Adipocyte (in vitro differentiated cells): ENCODE results near the gene PDHX.

Experiments
- DNase-seq: peaks from one replicate; pipeline ENCODE4 v3.0.0-alpha.2; 2015; ENCODE audit warnings: low read depth
- H3K27me3 ChIP-seq: replicated peaks from 2 replicates; pipeline ENCODE4 v1.7.0; 2013; ENCODE audit warnings: mild to moderate bottlenecking, low read length, moderate library complexity; ENCODE audit not compliant: control insufficient read depth, insufficient read depth
- H3K36me3 ChIP-seq: 2 replicates; pipeline ENCODE4 v1.7.0; 2013; ENCODE audit warnings: low read length, mild to moderate bottlenecking, moderate library complexity; ENCODE audit not compliant: control insufficient read depth, insufficient read depth, severe bottlenecking
- H3K4me1 ChIP-seq: 2 replicates; pipeline ENCODE4 v1.7.0; 2013; ENCODE audit warnings: mild to moderate bottlenecking, low read length, moderate library complexity; ENCODE audit not compliant: control insufficient read depth, insufficient read depth
- H3K4me3 ChIP-seq: 2 replicates; pipeline ENCODE4 v1.7.0; 2013; ENCODE audit warnings: mild to moderate bottlenecking, low read length, moderate library complexity
- H3K9ac ChIP-seq: 2 replicates; pipeline ENCODE4 v1.7.0; 2013; ENCODE audit warnings: mild to moderate bottlenecking, low read length, moderate library complexity
- H3K9me3 ChIP-seq: 2 replicates; pipeline ENCODE4 v1.7.0; 2013; ENCODE audit warnings: mild to moderate bottlenecking, low read length, moderate library complexity; ENCODE audit not compliant: control insufficient read depth

PDHX gene

DNA sequence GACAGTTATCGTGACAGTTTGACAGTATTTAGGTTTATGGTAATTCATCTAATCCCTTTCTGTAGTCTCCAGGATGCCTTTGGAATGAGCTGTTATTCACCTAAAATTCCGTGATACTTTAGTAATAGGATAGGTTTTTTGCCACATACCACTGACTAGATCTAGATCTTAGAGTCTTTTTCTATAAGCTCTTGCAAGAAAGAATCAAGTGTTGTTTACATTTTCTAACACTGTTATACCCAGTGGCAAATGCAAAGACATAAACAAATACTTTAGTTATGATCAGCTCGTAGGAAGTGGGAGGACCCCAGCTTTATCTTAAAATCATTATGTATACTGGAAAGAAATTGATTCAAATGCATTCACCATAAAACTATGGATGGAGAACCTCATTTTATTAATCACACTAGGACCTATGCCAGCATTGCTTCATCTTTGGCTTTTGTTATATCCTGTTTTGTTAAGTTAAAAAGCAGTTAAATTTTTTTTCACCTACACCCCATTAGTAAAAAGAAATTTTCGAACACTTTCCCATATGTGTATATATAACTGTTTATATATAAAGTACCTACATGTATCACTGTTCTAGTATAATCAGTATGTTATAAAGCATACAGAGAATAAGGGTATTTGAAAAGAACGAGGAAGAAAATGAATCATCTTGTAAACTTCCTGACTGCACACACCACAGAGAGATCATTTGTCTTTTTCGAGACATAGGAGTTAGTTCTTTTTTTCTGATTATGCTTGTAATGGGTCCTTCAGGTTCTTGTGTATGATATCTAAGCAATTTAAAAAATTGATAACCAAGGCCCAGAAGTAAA is 60.9 kb downstream of the PDHX start:
- Histone ChIP-seq H3K9ac (peak overlapping the region; percentile 68), H3K4me3 (peak overlapping the region; percentile 58), H3K27me3 (no peaks in the 10 kb centered on the region), H3K4me1 (peaks cover 44% of the 10 kb centered on the region), H3K9me3 (no peaks in the 10 kb centered on the region), H3K36me3 (peaks cover 34% of the 10 kb centered on the region)
- DNase-seq: peak; percentile 76

DNA sequence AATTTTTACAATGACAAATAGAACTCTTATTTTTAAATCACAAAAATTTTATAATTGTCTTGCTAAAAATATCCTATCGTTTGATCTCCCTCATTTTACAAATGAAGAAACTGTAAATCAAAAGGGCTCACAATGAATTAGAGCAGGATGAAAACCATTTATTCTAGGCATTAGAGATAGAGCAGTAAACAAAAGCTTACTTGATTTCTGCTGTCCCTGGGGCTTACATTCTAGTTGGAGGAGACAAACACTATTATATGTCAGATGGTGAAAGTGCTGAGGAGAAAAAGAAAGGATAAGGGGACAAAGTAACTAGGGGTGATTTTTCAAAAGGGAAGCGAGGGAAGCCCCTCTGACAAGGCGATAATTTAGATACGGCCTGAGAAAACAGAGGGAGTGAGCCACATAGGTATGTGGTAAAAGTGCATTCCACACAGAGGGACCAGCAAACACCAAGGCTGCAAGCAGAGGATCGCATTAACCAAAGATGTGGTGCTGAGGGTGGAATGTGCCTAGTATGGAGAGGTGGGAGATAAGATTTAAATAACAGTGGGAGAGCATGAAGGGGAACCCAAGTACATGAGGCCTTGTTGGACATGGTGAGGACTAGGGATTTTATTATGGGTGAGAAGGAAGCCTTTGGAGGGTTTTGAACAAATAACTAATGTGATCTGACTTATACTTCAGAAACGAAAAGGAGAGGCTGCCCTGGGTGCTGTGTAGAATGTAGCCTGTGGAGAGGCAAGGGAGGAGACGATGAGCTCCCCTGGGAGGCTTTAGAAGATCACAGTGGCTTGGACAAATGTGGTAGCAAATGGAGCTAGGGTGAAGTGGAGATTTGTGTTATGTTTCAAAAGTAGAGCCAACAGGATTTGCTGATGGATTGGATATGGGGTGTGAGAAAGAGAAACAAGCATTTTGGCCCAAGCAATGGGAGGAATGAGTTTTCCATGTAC is 62.1 kb downstream of the PDHX start:
- no peak for DNase-seq
- no peaks in the 10 kb centered on the region for H3K27me3 ChIP-seq
- no peaks in the 10 kb centered on the region for H3K9me3 ChIP-seq
- H3K9ac ChIP-seq: peak overlapping the region; percentile 68
- peak overlapping the region; percentile 58 for H3K4me3 ChIP-seq
- H3K4me1 ChIP-seq: peaks cover 36% of the 10 kb centered on the region
- H3K36me3 ChIP-seq: peaks cover 29% of the 10 kb centered on the region

DNA sequence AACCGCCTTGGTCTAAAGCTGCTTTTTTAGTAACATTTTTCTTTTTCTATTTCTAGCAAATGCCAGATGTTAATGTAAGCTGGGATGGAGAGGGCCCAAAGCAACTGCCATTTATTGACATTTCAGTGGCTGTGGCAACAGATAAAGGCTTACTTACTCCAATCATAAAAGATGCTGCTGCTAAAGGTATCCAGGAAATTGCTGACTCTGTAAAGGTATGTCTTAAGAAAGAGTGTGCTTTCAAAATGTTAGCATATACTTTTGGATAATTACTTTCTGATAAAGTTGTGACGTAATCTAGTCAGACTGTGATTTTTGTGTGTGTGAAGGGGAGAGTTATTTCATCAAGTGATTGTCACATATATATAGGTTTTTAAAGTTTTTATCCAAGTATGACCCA is 68.1 kb downstream of the PDHX start:
- no peaks in the 10 kb centered on the region for H3K9me3 ChIP-seq
- no peak overlapping the region for H3K9ac ChIP-seq
- DNase-seq: no peak
- H3K4me3 ChIP-seq: no peak overlapping the region
- H3K4me1 ChIP-seq: no peaks in the 10 kb centered on the region
- no peaks in the 10 kb centered on the region for H3K27me3 ChIP-seq
- peaks cover 44% of the 10 kb centered on the region for H3K36me3 ChIP-seq

GRCh38 chr11:34986883-34987520 is 70.6 kb downstream of the PDHX start:
- no peak for DNase-seq
- Histone ChIP-seq H3K4me3 (no peak overlapping the region), H3K9me3 (no peaks in the 10 kb centered on the region), H3K27me3 (no peaks in the 10 kb centered on the region), H3K36me3 (peaks cover 40% of the 10 kb centered on the region), H3K4me1 (no peaks in the 10 kb centered on the region), H3K9ac (no peak overlapping the region)

DNA sequence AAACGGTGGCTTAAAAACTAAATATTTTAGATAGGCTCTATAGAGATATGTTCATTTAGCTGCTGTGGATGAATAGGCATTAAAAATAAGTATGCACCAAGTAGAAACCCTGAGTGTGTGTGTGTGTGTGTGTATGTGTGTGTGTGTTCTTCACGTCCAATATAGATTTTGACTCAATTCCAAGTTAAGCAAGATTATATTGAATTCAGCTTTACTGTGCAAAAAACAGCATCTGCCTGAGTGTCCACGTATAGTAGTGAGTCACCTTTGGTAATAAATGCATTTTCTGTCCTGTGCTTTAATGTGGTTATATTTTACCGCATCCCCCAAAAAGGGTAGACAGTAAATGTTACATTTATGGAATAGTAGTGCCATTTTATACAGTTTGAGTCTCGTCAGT is 71.2 kb downstream of the PDHX start:
- Histone ChIP-seq H3K27me3 (no peaks in the 10 kb centered on the region), H3K36me3 (peaks cover 46% of the 10 kb centered on the region), H3K4me3 (no peak overlapping the region), H3K9me3 (no peaks in the 10 kb centered on the region), H3K4me1 (no peaks in the 10 kb centered on the region), H3K9ac (no peak overlapping the region)
- no peak for DNase-seq

- no peak overlapping the region for H3K9ac ChIP-seq
- H3K36me3 ChIP-seq: peaks cover 48% of the 10 kb centered on the region
- no peaks in the 10 kb centered on the region for H3K4me1 ChIP-seq
- H3K9me3 ChIP-seq: no peaks in the 10 kb centered on the region
- peak; percentile 42 for DNase-seq
- no peak overlapping the region for H3K4me3 ChIP-seq
- no peaks in the 10 kb centered on the region for H3K27me3 ChIP-seq
Measured at GRCh38 chr11:34988294-34989255, 72.2 kb downstream of the PDHX start.

DNA sequence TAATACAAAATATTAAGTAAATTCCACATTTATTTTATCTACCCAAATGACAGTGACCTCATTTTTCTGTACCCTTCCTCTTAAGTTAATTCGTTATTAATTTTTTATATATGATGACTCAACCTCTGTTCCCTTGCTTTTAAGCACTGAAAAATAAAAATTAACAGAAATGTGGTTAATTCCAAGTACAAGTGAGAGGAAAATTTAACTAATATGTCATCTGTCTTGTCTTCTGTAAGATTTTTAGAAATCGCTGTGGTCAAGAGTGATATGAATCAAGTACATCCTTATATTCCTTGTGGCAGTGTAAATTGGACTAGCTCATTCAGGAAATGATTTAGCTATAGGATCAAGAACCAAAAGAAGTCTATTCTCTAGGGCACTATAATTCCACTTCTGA is 74.5 kb downstream of the PDHX start:
- no peak for DNase-seq
- Histone ChIP-seq H3K9me3 (no peaks in the 10 kb centered on the region), H3K27me3 (no peaks in the 10 kb centered on the region), H3K4me3 (no peak overlapping the region), H3K4me1 (no peaks in the 10 kb centered on the region), H3K36me3 (peaks cover 37% of the 10 kb centered on the region), H3K9ac (no peak overlapping the region)

- Histone ChIP-seq H3K4me3 (no peak overlapping the region), H3K4me1 (peaks cover 8% of the 10 kb centered on the region), H3K27me3 (no peaks in the 10 kb centered on the region), H3K36me3 (peaks cover 23% of the 10 kb centered on the region), H3K9ac (no peak overlapping the region), H3K9me3 (no peaks in the 10 kb centered on the region)
- DNase-seq: no peak
Measured at GRCh38 chr11:34994854-34995253, 78.4 kb downstream of the PDHX start.

GRCh38 chr11:34996958-34997357 is 80.5 kb downstream of the PDHX start:
- Histone ChIP-seq H3K4me3 (no peak overlapping the region), H3K9ac (no peak overlapping the region), H3K36me3 (peaks cover 17% of the 10 kb centered on the region), H3K27me3 (no peaks in the 10 kb centered on the region), H3K9me3 (no peaks in the 10 kb centered on the region), H3K4me1 (peaks cover 8% of the 10 kb centered on the region)
- no peak for DNase-seq

- H3K27me3 ChIP-seq: no peaks in the 10 kb centered on the region
- no peaks in the 10 kb centered on the region for H3K9me3 ChIP-seq
- H3K9ac ChIP-seq: peak overlapping the region; percentile 49
- H3K4me1 ChIP-seq: peaks cover 13% of the 10 kb centered on the region
- peak overlapping the region; percentile 12 for H3K4me3 ChIP-seq
- peak; percentile 69 for DNase-seq
- H3K36me3 ChIP-seq: peaks cover 10% of the 10 kb centered on the region
Measured at GRCh38 chr11:34997952-34998528, 81.6 kb downstream of the PDHX start.
